Smooth muscle cell (in vitro differentiated cells): Measurements from ENCODE around the gene WFDC12. TPM values are rescaled to one million over a fixed set of nuclear protein-coding genes. Genes with fewer than 3 reads are reported as not detected.

Experiments used
- DNase-seq: peaks from one replicate; lab custom pipeline; 2025; ENCODE audit not compliant: unreplicated experiment; lab: John Stamatoyannopoulos, UW
- H2AFZ ChIP-seq: fragments of 200-600 bp; sonication (generic); 2 replicates; pipeline ENCODE4 v1.6.0; 2016; ENCODE audit warnings: antibody characterized with exemption, low read depth, mild to moderate bottlenecking
- H3F3A ChIP-seq: fragments of 200-600 bp; sonication (generic); 2 replicates; pipeline ENCODE4 v1.6.0; 2017; ENCODE audit warnings: antibody characterized with exemption, low read depth
- H3K27ac ChIP-seq: fragments of 200-600 bp; sonication (generic); 2 replicates; pipeline ENCODE4 v1.5.1; 2016; ENCODE audit warnings: low read depth, mild to moderate bottlenecking
- H3K27me3 ChIP-seq: fragments of 200-600 bp; sonication (generic); 2 replicates; pipeline ENCODE4 v1.6.1; 2016; ENCODE audit warnings: low read depth, mild to moderate bottlenecking
- H3K36me3 ChIP-seq: fragments of 200-600 bp; sonication (generic); 2 replicates; pipeline ENCODE4 v1.5.1; 2016; ENCODE audit warnings: low read depth
- H3K4me1 ChIP-seq: fragments of 200-600 bp; sonication (generic); 2 replicates; pipeline ENCODE4 v1.5.1; 2016; ENCODE audit warnings: low read depth
- H3K4me2 ChIP-seq: fragments of 200-600 bp; sonication (generic); 2 replicates; pipeline ENCODE4 v1.6.0; 2016; ENCODE audit warnings: mild to moderate bottlenecking
- H3K4me3 ChIP-seq: fragments of 200-600 bp; sonication (generic); 2 replicates; pipeline ENCODE4 v1.5.1; 2016; ENCODE audit warnings: mild to moderate bottlenecking
- H3K79me2 ChIP-seq: fragments of 200-600 bp; sonication (generic); 2 replicates; pipeline ENCODE4 v1.6.0; 2016; ENCODE audit warnings: low read depth, mild to moderate bottlenecking
- H3K9ac ChIP-seq: fragments of 200-600 bp; sonication (generic); 2 replicates; pipeline ENCODE4 v1.6.0; 2016; ENCODE audit warnings: low read depth
- H3K9me3 ChIP-seq: fragments of 200-600 bp; sonication (generic); replicated peaks from 2 replicates; pipeline ENCODE4 v1.5.1; 2016; ENCODE audit warnings: low read depth
- H4K20me1 ChIP-seq: fragments of 200-600 bp; sonication (generic); 2 replicates; pipeline ENCODE4 v1.6.0; 2016; ENCODE audit warnings: low read depth
- CTCF ChIP-seq: fragments of 200-600 bp; sonication (generic); IDR thresholded peaks from 2 replicates; pipeline ENCODE4 v1.5.1; 2017; ENCODE audit warnings: borderline replicate concordance, mild to moderate bottlenecking, antibody characterized with exemption; ENCODE audit not compliant: insufficient read depth, poor library complexity, severe bottlenecking
- WGBS: methylation state at CpG from one replicate; pipeline ENCODE4 v1.1.7; 2016; ENCODE audit warnings: low lambda C conversion rate; 5-methylcytosine and 5-hydroxymethylcytosine counted together
- polyA plus RNA-seq: library from polyadenylated mRNA; unstranded; fragments of >200 nt; fragmentation: Nextera tagmentation; extraction: Ambion mirVana; gene quantifications from 2 replicates; pipeline ENCODE4 v1.2.1, GENCODE V29; 2016
- total RNA-seq: library from RNA; depleted of rRNA; stranded (reverse); fragments of >200 nt; gene quantifications from 2 replicates; pipeline ENCODE4 v1.2.3, GENCODE V29; 2014

WFDC12 gene, protein sequence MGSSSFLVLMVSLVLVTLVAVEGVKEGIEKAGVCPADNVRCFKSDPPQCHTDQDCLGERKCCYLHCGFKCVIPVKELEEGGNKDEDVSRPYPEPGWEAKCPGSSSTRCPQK
- not detected in 2 replicates for total RNA-seq
- polyA plus RNA-seq = not detected in 2 replicates

GRCh38 chr20:45124365-45124764, at the start of gene WFDC12:
WFDC12 (minus strand) TSS chr20:45124465; CDS start chr20:45124447, 18 bp downstream.
- H3F3A ChIP-seq = no peaks in the 10 kb centered on the region
- no peak within 1 kb of the TSS for H3K9ac ChIP-seq
- H3K4me3 ChIP-seq = no peak within 1 kb of the TSS
- H3K9me3 ChIP-seq = no peaks in the 10 kb centered on the region
- H3K4me2 ChIP-seq = no peak within 1 kb of the TSS
- no peak for DNase-seq
- TF ChIP-seq CTCF = no peak
- WGBS = 91% methylated on average over 6 of the region's 6 CpGs
- no peaks in the 10 kb centered on the region for H3K79me2 ChIP-seq
- no peaks in the 10 kb centered on the region for H3K4me1 ChIP-seq
- H3K27ac ChIP-seq = no peak within 1 kb of the TSS
- no peaks in the 10 kb centered on the region for H4K20me1 ChIP-seq
- peaks cover 11% of the 10 kb centered on the region for H3K27me3 ChIP-seq
- no peak within 1 kb of the TSS for H2AFZ ChIP-seq
- H3K36me3 ChIP-seq = no peaks in the 10 kb centered on the region

DNA sequence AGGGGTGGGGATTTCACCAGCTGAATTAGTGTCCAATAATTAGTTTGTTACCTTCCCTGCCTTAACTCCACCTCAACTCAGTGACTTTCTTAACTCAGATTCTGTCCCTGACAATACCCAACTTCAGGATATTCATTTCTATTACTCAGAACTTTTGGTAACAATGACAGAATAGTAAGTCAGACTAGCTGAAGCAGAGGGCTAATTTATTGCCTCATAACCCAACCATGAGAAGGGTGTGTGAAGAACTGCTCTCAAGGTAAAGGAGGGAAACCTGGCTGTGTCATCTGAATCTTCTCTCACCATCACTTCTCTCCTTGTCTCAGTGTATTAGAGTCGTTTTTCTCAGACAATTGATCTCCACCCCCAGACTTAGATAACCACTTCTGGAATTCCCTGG, 49.3 kb upstream of the WFDC12 start:
- Histone ChIP-seq H3K4me2 (no peak overlapping the region), H3K9ac (no peak overlapping the region), H2AFZ (no peak overlapping the region), H3K4me3 (no peak overlapping the region), H3K27ac (no peak overlapping the region), H3K9me3 (peaks cover 5% of the 10 kb centered on the region), H4K20me1 (no peaks in the 10 kb centered on the region), H3K27me3 (peaks cover 6% of the 10 kb centered on the region), H3K36me3 (no peaks in the 10 kb centered on the region), H3K79me2 (no peaks in the 10 kb centered on the region), H3K4me1 (no peaks in the 10 kb centered on the region), H3F3A (no peaks in the 10 kb centered on the region)
- WGBS = 53% methylated on average over 1 of the region's 1 CpG
- TF ChIP-seq CTCF = no peak
- DNase-seq = no peak

DNA sequence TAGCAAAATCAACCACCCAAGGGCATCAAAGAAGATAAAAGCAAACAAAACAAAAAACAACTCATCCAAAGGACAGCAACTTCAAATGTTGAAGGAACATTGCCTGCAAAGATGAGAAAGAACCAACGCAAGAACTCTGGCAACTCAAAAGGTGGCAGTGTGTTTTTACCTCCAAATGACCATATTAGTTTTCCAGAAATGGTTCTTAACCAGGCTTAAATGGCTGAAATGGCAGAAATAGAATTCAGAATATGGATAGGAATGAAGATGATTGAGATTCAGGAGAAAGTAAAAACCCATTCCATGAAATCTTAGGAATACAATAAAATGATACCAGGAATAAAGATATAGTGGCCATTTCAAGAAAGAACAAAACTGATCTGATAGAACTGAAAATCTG, 40.6 kb upstream of the WFDC12 start:
- no peak for TF ChIP-seq CTCF
- Histone ChIP-seq H3K9me3 (peaks cover 2% of the 10 kb centered on the region), H3K4me2 (no peak overlapping the region), H3K4me3 (no peak overlapping the region), H3K4me1 (no peaks in the 10 kb centered on the region), H3K9ac (no peak overlapping the region), H3K27me3 (no peaks in the 10 kb centered on the region), H2AFZ (no peak overlapping the region), H3K36me3 (no peaks in the 10 kb centered on the region), H3K27ac (no peak overlapping the region), H3K79me2 (no peaks in the 10 kb centered on the region), H4K20me1 (no peaks in the 10 kb centered on the region), H3F3A (no peaks in the 10 kb centered on the region)
- no peak for DNase-seq
- 90% methylated on average over 1 of the region's 1 CpG for WGBS

GRCh38 chr20:45163083-45163803, 39.0 kb upstream of the WFDC12 start:
- Histone ChIP-seq H3F3A (no peaks in the 10 kb centered on the region), H3K4me2 (no peak overlapping the region), H3K4me1 (no peaks in the 10 kb centered on the region), H3K9ac (no peak overlapping the region), H4K20me1 (no peaks in the 10 kb centered on the region), H3K9me3 (no peaks in the 10 kb centered on the region), H3K79me2 (no peaks in the 10 kb centered on the region), H2AFZ (no peak overlapping the region), H3K4me3 (no peak overlapping the region), H3K36me3 (no peaks in the 10 kb centered on the region), H3K27ac (no peak overlapping the region), H3K27me3 (no peaks in the 10 kb centered on the region)
- DNase-seq = no peak
- WGBS = 71% methylated on average over 1 of the region's 1 CpG
- no peak for TF ChIP-seq CTCF
